NCI-H82 treated with DMSO at 0.1 percent for 48 hours (cell line): Measurements from ENCODE around the gene ZNF711.
"Not testable (repeated sequence)": the region's sequence is repeated elsewhere in the genome, so short reads cannot be mapped to it uniquely, and the experiment has no call there.

Experiments
- DNase-seq: peaks from one replicate; lab custom pipeline; 2025; ENCODE audit not compliant: unreplicated experiment; lab: John Stamatoyannopoulos, UW

ZNF711 gene

GRCh38 chrX:85243761-85244449, at the start of gene ZNF711, which contains the start of gene SATL1:
TSS of gene ZNF711 (plus strand) at chrX:85243991. CDS start at chrX:85247573, 3,582 bp downstream.
TSS of gene SATL1 (minus strand) at chrX:85243779. CDS start at chrX:85108968, 134,811 bp downstream.
- DNase-seq: peak; percentile 82

DNA sequence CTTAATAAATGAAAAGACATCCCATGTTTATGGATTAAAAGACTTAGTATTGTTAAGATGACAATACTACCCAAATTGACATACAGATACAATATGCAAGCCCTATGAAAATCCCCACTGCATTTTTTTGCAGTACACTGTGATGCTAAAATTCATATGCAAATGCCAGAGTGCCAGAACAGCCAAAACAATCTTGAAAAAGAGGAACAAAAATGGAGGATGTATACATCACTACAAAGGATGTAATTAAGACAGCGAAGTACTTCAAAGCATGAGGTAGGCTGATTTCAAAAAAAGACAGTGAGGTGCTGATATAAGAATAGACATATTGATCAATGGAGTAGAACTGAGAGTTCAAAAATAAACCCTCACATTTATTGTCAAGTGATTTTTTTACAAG, 47.5 kb upstream of the ZNF711 start:
- no peak for DNase-seq

- no peak for DNase-seq
Observed at GRCh38 chrX:85203461-85203970, 40.3 kb upstream of the ZNF711 start.

DNA sequence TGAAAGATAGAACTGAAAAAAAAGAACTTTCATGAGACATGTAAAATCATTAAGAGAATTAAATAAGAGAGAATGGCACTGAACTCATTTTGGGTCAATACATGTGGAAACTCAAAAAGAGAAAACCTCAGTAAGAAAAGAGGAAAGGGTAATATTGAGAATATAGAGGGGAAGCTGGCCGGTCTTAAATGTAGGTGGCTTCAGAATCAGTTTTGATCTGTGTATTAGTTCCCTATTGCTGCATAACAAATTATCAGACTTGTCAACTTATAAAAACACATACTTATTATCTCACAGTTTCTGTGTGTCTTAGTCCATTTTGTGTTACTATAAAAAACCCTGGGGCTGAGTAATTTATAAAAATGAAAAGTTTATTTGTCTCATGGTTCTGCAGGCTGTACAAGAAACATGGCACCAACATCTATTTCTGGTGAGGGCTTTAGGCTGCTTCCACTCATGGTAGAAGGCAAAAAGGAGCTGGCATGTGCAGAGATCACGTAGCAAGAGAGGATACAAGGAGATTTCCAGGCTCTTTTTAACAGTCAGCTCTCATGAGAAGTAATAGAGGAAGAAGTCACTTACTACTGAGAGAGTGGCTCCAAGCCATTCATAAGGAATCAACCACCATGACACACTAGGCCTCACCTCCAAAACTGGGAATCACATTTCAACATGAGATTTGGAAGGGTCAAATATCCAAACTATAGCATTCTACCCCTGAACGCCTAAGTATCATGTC, 29.8 kb upstream of the ZNF711 start:
- DNase-seq: no peak

DNA sequence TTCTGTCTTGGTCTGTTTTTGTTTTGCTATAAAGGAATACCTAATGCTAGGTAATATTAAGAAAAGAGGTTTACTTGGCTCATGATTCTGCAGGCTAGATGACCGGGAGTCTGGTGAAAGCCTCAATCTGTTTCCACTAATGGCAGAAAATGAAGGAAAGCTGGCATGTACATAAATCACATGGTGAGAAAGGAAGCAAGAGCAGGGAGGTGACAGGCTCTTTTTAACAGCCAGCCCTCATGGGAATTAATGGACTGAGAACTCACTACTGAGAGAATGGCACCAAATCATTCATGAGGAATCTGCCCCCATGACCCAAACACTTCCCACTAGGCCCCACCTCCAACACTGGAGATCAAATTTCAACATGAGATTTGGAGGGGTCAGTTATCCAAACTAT, 27.8 kb upstream of the ZNF711 start:
- no peak for DNase-seq

GRCh38 chrX:85221361-85221760, 22.4 kb upstream of the ZNF711 start:
- no peak for DNase-seq

DNA sequence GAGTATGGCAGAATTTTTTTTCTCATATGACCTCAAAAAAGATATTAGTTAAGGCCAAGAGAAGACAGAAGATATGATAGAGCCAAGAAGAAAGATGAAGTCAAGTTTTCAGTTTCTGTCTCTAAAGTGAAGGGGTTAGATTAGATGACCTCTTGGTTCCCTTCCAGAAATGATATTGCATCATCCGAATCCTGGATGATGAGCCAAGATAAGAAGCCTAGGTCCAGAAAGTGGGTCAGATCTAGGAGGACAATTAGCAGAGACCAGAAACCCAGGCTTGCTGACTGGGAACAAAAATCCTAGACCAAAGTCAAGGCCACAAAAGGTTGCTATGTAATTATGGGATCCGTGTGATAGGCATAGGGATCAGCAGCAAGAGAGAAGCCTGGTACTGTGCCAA, 20.4 kb upstream of the ZNF711 start:
- DNase-seq: no peak

GRCh38 chrX:85243155-85243554, 636 bp upstream of the ZNF711 start:
- DNase-seq: peak; percentile 6

DNA sequence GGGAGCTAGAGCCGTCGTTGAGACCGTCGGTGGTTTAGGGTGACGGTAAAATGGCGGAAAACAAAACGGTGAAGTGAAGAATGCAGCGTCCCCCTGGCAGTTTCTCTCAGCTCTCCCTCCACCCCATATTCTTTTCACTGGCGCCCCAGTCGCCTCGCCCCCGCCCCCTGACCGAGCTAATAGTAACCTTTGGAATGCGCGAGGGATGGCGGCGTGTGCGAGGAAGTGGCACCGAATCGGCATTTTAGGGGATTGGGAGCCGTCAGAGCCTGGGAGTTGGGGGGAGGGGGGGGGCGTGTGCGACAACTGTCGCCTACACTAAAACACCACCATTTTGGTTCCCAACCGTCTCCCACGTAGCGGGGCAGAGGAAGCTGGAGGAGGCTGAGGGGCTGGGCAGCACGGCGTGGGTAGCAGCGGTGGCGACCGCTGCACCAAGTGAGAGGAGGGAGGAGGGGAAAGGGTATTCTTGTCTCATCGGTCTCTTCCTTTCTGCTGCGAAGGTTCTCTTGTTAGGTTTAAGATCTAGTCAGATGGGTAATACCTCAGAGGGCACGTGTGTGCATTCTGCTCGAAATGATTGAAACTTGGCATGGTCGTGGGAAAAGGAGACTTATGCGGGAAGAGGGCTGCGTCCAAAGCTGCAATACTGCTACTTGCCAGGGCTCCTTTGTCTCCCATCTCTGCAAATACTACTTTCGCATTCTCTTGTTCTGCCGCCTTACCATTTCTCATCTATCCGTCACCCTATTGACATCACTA, 840 bp downstream of the ZNF711 start:
- peak; percentile 32 for DNase-seq

- DNase-seq: not testable (repeated sequence)
Observed at GRCh38 chrX:85285286-85285685, 41.5 kb downstream of the ZNF711 start.

- DNase-seq: no peak
Observed at GRCh38 chrX:85288992-85289723, 45.4 kb downstream of the ZNF711 start.

DNA sequence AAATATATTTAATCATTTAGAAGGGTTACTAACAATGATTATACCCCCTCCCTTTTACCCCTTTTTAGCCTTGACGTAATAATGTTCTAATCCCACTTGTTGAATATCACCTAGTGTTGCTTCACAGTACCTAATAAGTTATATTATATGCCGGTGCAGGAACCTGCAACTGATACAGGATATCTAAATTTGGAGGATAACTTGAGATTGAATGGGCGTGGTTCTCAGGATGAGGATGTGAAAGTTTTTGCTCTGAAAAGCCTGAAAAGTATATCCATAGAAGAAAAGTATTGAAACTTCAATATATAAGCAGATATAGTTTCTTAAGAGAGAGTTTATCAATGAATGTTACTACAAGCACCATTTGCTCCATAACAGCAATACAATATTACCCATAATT, 59.8 kb downstream of the ZNF711 start:
- no peak for DNase-seq

- DNase-seq: no peak
Observed at GRCh38 chrX:85309717-85310116, 65.9 kb downstream of the ZNF711 start.

- DNase-seq: not testable (repeated sequence)
Observed at GRCh38 chrX:85311348-85311747, 67.6 kb downstream of the ZNF711 start.
